ENCODE results near the gene UBE2C.

UBE2C gene

GRCh38 chr20:45859916-45860315 lies 47.5 kb downstream of the UBE2C start:
- no peak for DNase-seq

GRCh38 chr20:45860560-45861220 lies 48.2 kb downstream of the UBE2C start:
- DNase-seq: no peak

- no peak for DNase-seq
Measured at GRCh38 chr20:45861221-45862075, 49.0 kb downstream of the UBE2C start.

GRCh38 chr20:45863543-45864470 lies 51.4 kb downstream of the UBE2C start:
- no peak for DNase-seq

- no peak for DNase-seq
Measured at GRCh38 chr20:45866454-45866853, 54.0 kb downstream of the UBE2C start.
